Ammon's horn (tissue), 1 donor: ENCODE data around the gene ATP6V1B1.

Experiments used
- DNase-seq: peaks from one replicate; pipeline ENCODE4 v3.0.0-alpha.2; 2016; ENCODE audit warnings: low spot score

The ATP6V1B1 gene

GRCh38 chr2:70935468-70936164 lies at the start of gene ATP6V1B1:
Gene ATP6V1B1, plus strand, starts transcription at chr2:70935900. Its CDS starts 55 bp downstream, at chr2:70935955.
- no peak for DNase-seq

GRCh38 chr2:70886541-70886987 lies 49.1 kb upstream of the ATP6V1B1 start:
- no peak for DNase-seq

GRCh38 chr2:70887208-70887549 lies 48.5 kb upstream of the ATP6V1B1 start:
- no peak for DNase-seq

- DNase-seq, result no peak
Measured at GRCh38 chr2:70887550-70888246, 48.0 kb upstream of the ATP6V1B1 start.

- no peak for DNase-seq
Measured at GRCh38 chr2:70888366-70888922, 47.3 kb upstream of the ATP6V1B1 start.

- DNase-seq, result no peak
Measured at GRCh38 chr2:70888923-70889715, 46.6 kb upstream of the ATP6V1B1 start.

GRCh38 chr2:70889716-70890037 lies 46.0 kb upstream of the ATP6V1B1 start:
- no peak for DNase-seq

GRCh38 chr2:70890469-70891065 lies 45.1 kb upstream of the ATP6V1B1 start:
- DNase-seq, result no peak

GRCh38 chr2:70891572-70892357 lies 43.9 kb upstream of the ATP6V1B1 start:
- DNase-seq, result no peak

GRCh38 chr2:70892750-70893149 lies 43.0 kb upstream of the ATP6V1B1 start:
- DNase-seq, result no peak

GRCh38 chr2:70893186-70893585 lies 42.5 kb upstream of the ATP6V1B1 start:
- no peak for DNase-seq

GRCh38 chr2:70894765-70895164 lies 40.9 kb upstream of the ATP6V1B1 start:
- no peak for DNase-seq

GRCh38 chr2:70895249-70895648 lies 40.5 kb upstream of the ATP6V1B1 start:
- no peak for DNase-seq

- DNase-seq, result no peak
Measured at GRCh38 chr2:70895998-70896764, 39.5 kb upstream of the ATP6V1B1 start.

- DNase-seq, result no peak
Measured at GRCh38 chr2:70896765-70897202, 38.9 kb upstream of the ATP6V1B1 start.

GRCh38 chr2:70897203-70897976 lies 38.3 kb upstream of the ATP6V1B1 start:
- DNase-seq, result no peak

- no peak for DNase-seq
Measured at GRCh38 chr2:70897977-70898226, 37.8 kb upstream of the ATP6V1B1 start.

GRCh38 chr2:70898363-70899240 lies 37.1 kb upstream of the ATP6V1B1 start:
- DNase-seq, result no peak
